Neural cell (in vitro differentiated cells): ENCODE measurements around the gene SRRD. TPM values are rescaled to one million over a fixed set of nuclear protein-coding genes. Genes with fewer than 3 reads are reported as not detected.

Experiments
- H2AFZ ChIP-seq: fragments of 200-600, 300-800 bp; sonication (generic), shearing (Covaris generic); 2 replicates; pipeline ENCODE4 v1.6.0; 2014; ENCODE audit warnings: low read depth, mild to moderate bottlenecking, antibody characterized with exemption, low read length, moderate library complexity
- H3F3A ChIP-seq: fragments of 200-600 bp; shearing (Covaris generic); 2 replicates; pipeline ENCODE4 v1.6.1; 2016; ENCODE audit warnings: mild to moderate bottlenecking, moderate library complexity, mixed read lengths, antibody characterized with exemption, low read length; ENCODE audit not compliant: insufficient read depth, poor library complexity, severe bottlenecking
- H3K27ac ChIP-seq: fragments of 200-600, 300-800 bp; sonication (generic), shearing (Covaris generic); 2 replicates; pipeline ENCODE4 v1.5.1; 2014; ENCODE audit warnings: mild to moderate bottlenecking, low read length, moderate library complexity
- H3K27me3 ChIP-seq: fragments of 300-800, 200-600 bp; sonication (generic), shearing (Covaris generic); 2 replicates; pipeline ENCODE4 v1.6.0; 2014; ENCODE audit warnings: mild to moderate bottlenecking, low read depth, low read length, moderate library complexity; ENCODE audit not compliant: insufficient read depth
- H3K36me3 ChIP-seq: fragments of 300-800, 200-600 bp; sonication (generic), shearing (Covaris generic); 2 replicates; pipeline ENCODE4 v1.5.1; 2014; ENCODE audit warnings: mild to moderate bottlenecking, antibody characterized with exemption, low read length, moderate library complexity; ENCODE audit not compliant: insufficient read depth
- H3K4me2 ChIP-seq: fragments of 300-800, 200-600 bp; sonication (generic), shearing (Covaris generic); 2 replicates; pipeline ENCODE4 v1.6.0; 2014; ENCODE audit warnings: mild to moderate bottlenecking, low read length
- H3K4me3 ChIP-seq: fragments of 300-800, 200-600 bp; sonication (generic), shearing (Covaris generic); 2 replicates; pipeline ENCODE4 v1.5.1; 2014; ENCODE audit warnings: mild to moderate bottlenecking, low read length, moderate library complexity
- H3K79me2 ChIP-seq: fragments of 200-600 bp; shearing (Covaris generic); replicated peaks from 2 replicates; pipeline ENCODE4 v1.6.0; 2014; ENCODE audit warnings: mild to moderate bottlenecking, low read length, moderate library complexity; ENCODE audit not compliant: insufficient read depth
- H3K9ac ChIP-seq: fragments of 300-800, 200-600 bp; sonication (generic), shearing (Covaris generic); 2 replicates; pipeline ENCODE4 v1.6.1; 2016; ENCODE audit warnings: mild to moderate bottlenecking, low read length, mixed read lengths
- H3K9me2 ChIP-seq: fragments of 200-600 bp; shearing (Covaris generic); 2 replicates; pipeline ENCODE4 v1.6.1; 2016; ENCODE audit warnings: mild to moderate bottlenecking, low read length, mixed read lengths; ENCODE audit not compliant: insufficient read depth
- H3K9me3 ChIP-seq: fragments of 200-600, 300-800 bp; sonication (generic), shearing (Covaris generic); 2 replicates; pipeline ENCODE4 v1.6.1; 2016; ENCODE audit warnings: mild to moderate bottlenecking, mixed run types, low read length, moderate library complexity, mixed read lengths
- H4K20me1 ChIP-seq: fragments of 200-600 bp; shearing (Covaris generic); 2 replicates; pipeline ENCODE4 v1.6.1; 2016; ENCODE audit warnings: mild to moderate bottlenecking, mixed run types; ENCODE audit not compliant: insufficient read depth
- CTCF ChIP-seq: fragments of 450-650 bp; IDR thresholded peaks from 2 replicates; pipeline ENCODE4 v1.5.1; 2014; ENCODE audit warnings: antibody characterized with exemption, mild to moderate bottlenecking, moderate library complexity; ENCODE audit not compliant: poor library complexity, severe bottlenecking
- EP300 ChIP-seq: fragments of 450-650 bp; conservative IDR thresholded peaks from 2 replicates; pipeline ENCODE4 v1.6.1; 2014; ENCODE audit warnings: antibody characterized with exemption, mild to moderate bottlenecking, moderate library complexity; ENCODE audit not compliant: poor library complexity, severe bottlenecking
- EZH2 ChIP-seq: fragments of 200-600, 300-800 bp; shearing (Covaris generic), sonication (generic); IDR thresholded peaks from 2 replicates; pipeline ENCODE4 v1.6.1; 2014; ENCODE audit warnings: antibody characterized with exemption, low read length, borderline replicate concordance, mild to moderate bottlenecking; ENCODE audit not compliant: insufficient read depth, poor library complexity, severe bottlenecking
- MXI1 ChIP-seq: fragments of 450-650 bp; conservative IDR thresholded peaks from 2 replicates; pipeline ENCODE4 v1.6.1; 2014; ENCODE audit warnings: antibody characterized with exemption, mild to moderate bottlenecking; ENCODE audit not compliant: poor library complexity, severe bottlenecking
- POLR2AphosphoS5 ChIP-seq: IDR thresholded peaks from 2 replicates; pipeline ENCODE4 v1.6.1; 2012
- RAD21 ChIP-seq: fragments of 450-650 bp; conservative IDR thresholded peaks from 2 replicates; pipeline ENCODE4 v1.6.1; 2014; ENCODE audit warnings: antibody characterized with exemption, mild to moderate bottlenecking, moderate library complexity
- REST ChIP-seq: IDR thresholded peaks from 2 replicates; pipeline ENCODE4 v1.6.1; 2012; ENCODE audit warnings: borderline replicate concordance
- SMC3 ChIP-seq: fragments of 450-650 bp; conservative IDR thresholded peaks from 2 replicates; pipeline ENCODE4 v1.6.1; 2014; ENCODE audit warnings: antibody characterized with exemption, mild to moderate bottlenecking, moderate library complexity; ENCODE audit not compliant: poor library complexity
- TAF1 ChIP-seq: IDR thresholded peaks from 2 replicates; pipeline ENCODE4 v1.6.1; 2012; ENCODE audit warnings: low read depth
- polyA plus RNA-seq: library from polyadenylated mRNA; depleted of rRNA; stranded (reverse); fragments of >200 nt; gene quantifications from 2 replicates; pipeline ENCODE4 v1.2.3, GENCODE V29; 2014

The SRRD gene
- polyA plus RNA-seq, 1 donor from 2014 or later, result 33.9 TPM

GRCh38 chr22:26480611-26480932 lies 3.1 kb upstream of the SRRD start:
- H4K20me1 ChIP-seq, result no peaks in the 10 kb centered on the region
- TF ChIP-seq POLR2AphosphoS5, result no peak
- TF ChIP-seq CTCF, result no peak
- no peaks in the 10 kb centered on the region for H3K9me3 ChIP-seq
- peaks cover 36% of the 10 kb centered on the region for H3K79me2 ChIP-seq
- no peaks in the 10 kb centered on the region for H3K36me3 ChIP-seq
- H3K9ac ChIP-seq, result no peak overlapping the region
- H2AFZ ChIP-seq, result no peak overlapping the region
- H3K27ac ChIP-seq, result no peak overlapping the region
- H3K9me2 ChIP-seq, result no peaks in the 10 kb centered on the region
- H3K4me3 ChIP-seq, result peak overlapping the region; percentile 49
- no peaks in the 10 kb centered on the region for H3F3A ChIP-seq
- H3K27me3 ChIP-seq, result no peaks in the 10 kb centered on the region
- H3K4me2 ChIP-seq, result no peak overlapping the region

GRCh38 chr22:26481112-26481693 lies 2.5 kb upstream of the SRRD start:
- Histone ChIP-seq H3K4me2 (no peak overlapping the region), H3K27ac (no peak overlapping the region), H3K4me3 (peak overlapping the region; percentile 49), H3K79me2 (peaks cover 35% of the 10 kb centered on the region), H3K9me2 (no peaks in the 10 kb centered on the region), H3K9ac (no peak overlapping the region), H3F3A (no peaks in the 10 kb centered on the region), H4K20me1 (no peaks in the 10 kb centered on the region), H2AFZ (no peak overlapping the region), H3K36me3 (no peaks in the 10 kb centered on the region), H3K27me3 (no peaks in the 10 kb centered on the region), H3K9me3 (no peaks in the 10 kb centered on the region)
- TF ChIP-seq RAD21 (no peak), EZH2 (no peak), CTCF (no peak), TAF1 (no peak), REST (no peak), POLR2AphosphoS5 (no peak), SMC3 (no peak), MXI1 (no peak), EP300 (no peak)
